GM21360 (cell line): ENCODE results near the gene GALNT10.

Experiments used
- ATAC-seq: cut with Tn5 transposase; IDR thresholded peaks from one replicate; pipeline ENCODE4 v1.9.1; 2021; ENCODE audit warnings: mild to moderate bottlenecking, moderate library complexity; ENCODE audit not compliant: unreplicated experiment

The GALNT10 gene

GRCh38 chr5:154316223-154316935 lies 125.8 kb downstream of the GALNT10 start:
- no peak for ATAC-seq

- no peak for ATAC-seq
Observed at GRCh38 chr5:154317916-154318315, 127.4 kb downstream of the GALNT10 start.

- no peak for ATAC-seq
Observed at GRCh38 chr5:154318691-154319090, 128.2 kb downstream of the GALNT10 start.

- no peak for ATAC-seq
Observed at GRCh38 chr5:154319736-154320135, 129.2 kb downstream of the GALNT10 start.

GRCh38 chr5:154320224-154321089 lies 129.9 kb downstream of the GALNT10 start:
- ATAC-seq: no peak

- no peak for ATAC-seq
Observed at GRCh38 chr5:154321546-154321945, 131.0 kb downstream of the GALNT10 start.

GRCh38 chr5:154324033-154324432 lies 133.5 kb downstream of the GALNT10 start:
- no peak for ATAC-seq

GRCh38 chr5:154325566-154325965 lies 135.0 kb downstream of the GALNT10 start:
- ATAC-seq: no peak

GRCh38 chr5:154329062-154329461 lies 138.5 kb downstream of the GALNT10 start:
- no peak for ATAC-seq

GRCh38 chr5:154329519-154330040 lies 139.0 kb downstream of the GALNT10 start:
- ATAC-seq: no peak

GRCh38 chr5:154330097-154330667 lies 139.6 kb downstream of the GALNT10 start:
- no peak for ATAC-seq

GRCh38 chr5:154331232-154331631 lies 140.7 kb downstream of the GALNT10 start:
- no peak for ATAC-seq

- ATAC-seq: no peak
Observed at GRCh38 chr5:154331924-154332323, 141.4 kb downstream of the GALNT10 start.

- no peak for ATAC-seq
Observed at GRCh38 chr5:154332451-154332850, 141.9 kb downstream of the GALNT10 start.

- ATAC-seq: no peak
Observed at GRCh38 chr5:154333016-154333415, 142.5 kb downstream of the GALNT10 start.

GRCh38 chr5:154334406-154335064 lies 144.0 kb downstream of the GALNT10 start:
- ATAC-seq: no peak

- no peak for ATAC-seq
Observed at GRCh38 chr5:154335065-154335448, 144.5 kb downstream of the GALNT10 start.

GRCh38 chr5:154341620-154342019 lies 151.1 kb downstream of the GALNT10 start:
- ATAC-seq: no peak

GRCh38 chr5:154342211-154342610 lies 151.7 kb downstream of the GALNT10 start:
- no peak for ATAC-seq

GRCh38 chr5:154342963-154343362 lies 152.4 kb downstream of the GALNT10 start:
- ATAC-seq: no peak

GRCh38 chr5:154344461-154344860 lies 153.9 kb downstream of the GALNT10 start:
- ATAC-seq: no peak
